Measurements from ENCODE around the gene INPP5B. TPM values are rescaled to one million over a fixed set of nuclear protein-coding genes. Genes with fewer than 3 reads are reported as not detected.

The INPP5B gene
- total RNA-seq, 2 donors from 2014 or later = 16.7 to 24.5 TPM

DNA sequence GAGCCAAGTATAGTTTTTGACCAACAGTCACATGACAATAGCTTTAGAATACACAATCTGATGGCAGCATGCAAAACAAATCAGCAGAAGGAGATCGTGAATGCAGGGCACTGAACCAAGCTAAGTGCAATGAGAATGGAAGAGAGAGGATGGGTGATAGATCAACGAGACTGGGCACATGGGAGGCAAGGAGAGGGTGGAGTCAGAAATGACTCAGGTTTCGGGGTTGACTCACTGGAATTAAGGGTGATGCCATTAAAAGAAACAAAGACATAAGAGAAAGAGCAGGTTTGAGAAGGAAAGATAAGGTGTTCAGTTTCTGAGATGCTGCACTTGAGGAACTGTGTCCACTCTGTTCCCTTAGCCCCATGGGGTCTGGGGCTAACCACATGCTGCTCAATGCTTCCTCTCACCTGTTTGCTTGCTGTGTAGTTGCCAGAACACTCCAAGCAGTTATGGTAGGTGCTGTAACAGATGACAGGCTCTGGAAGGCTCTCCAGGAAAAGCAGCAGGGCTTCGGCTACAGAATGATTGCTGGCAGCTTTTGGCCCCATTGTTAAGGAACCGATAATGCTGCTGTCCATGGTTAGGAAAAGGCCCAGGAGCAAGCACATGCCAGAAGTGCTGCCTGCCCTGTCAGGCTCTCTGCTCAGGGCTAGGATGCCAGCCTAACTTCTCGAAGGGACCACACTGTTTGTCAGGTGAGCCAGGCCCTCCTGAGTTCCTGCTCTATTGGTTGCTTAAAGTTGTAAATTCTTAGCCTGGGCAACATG is 81.3 kb downstream of the INPP5B start:
- Mint-ChIP-seq H3K27me3 (no peaks in the 10 kb centered on the region), H3K27ac (peak overlapping the region; percentile 51), H3K36me3 (ENCODE audit: low read depth) (peaks cover 7% of the 10 kb centered on the region), H3K4me1 (peaks cover 4% of the 10 kb centered on the region), H3K4me3 (no peak overlapping the region)
- H3K9me3 ChIP-seq (ENCODE audit: control insufficient read depth, low read length, poor library complexity, severe bottlenecking) = no peaks in the 10 kb centered on the region
- no peak for ATAC-seq
- DNase-seq = no peak

DNA sequence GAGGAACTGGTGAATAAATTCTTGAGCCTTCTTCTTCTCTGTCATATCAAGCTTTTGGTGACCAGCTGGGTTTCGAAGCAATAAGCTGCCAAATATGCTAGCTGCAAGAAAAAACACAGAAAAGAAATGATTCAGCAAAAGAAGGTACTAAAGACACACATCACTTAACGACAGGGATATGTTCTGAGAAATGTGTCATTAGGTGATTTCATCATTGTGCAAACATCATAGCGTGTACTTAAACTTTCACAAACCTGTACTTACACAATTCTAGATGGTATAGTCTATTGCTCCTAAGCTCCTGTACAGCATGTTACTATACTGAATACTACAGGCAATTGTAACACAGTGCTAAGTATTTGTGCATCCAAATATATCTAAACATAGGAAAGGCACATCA is 84.5 kb downstream of the INPP5B start:
- H3K9me3 ChIP-seq (ENCODE audit: control insufficient read depth, low read length, poor library complexity, severe bottlenecking) = no peaks in the 10 kb centered on the region
- H3K27ac Mint-ChIP-seq = peak overlapping the region; percentile 68
- peaks cover 9% of the 10 kb centered on the region for H3K36me3 Mint-ChIP-seq (ENCODE audit: low read depth)

DNA sequence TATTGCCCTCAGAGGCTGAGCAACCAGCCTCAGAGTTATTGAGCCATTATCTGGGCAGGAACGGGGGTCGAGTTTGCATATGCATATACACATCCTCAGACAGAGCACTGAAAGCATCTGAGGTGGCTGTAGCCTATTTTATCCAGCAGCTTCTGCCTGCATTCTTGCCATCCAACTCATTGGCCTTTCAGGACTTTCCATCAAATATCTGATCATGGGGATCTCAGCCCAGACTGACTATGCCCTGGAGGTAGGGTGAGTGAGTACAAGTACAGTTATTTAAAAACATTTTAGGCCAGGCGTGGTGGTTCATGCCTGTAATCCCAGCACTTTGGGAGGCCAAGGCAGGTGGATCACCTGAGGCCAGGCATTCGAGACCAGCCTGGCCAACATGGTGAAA is 85.7 kb downstream of the INPP5B start:
- Mint-ChIP-seq H3K27ac (no peak overlapping the region), H3K36me3 (ENCODE audit: low read depth) (peaks cover 9% of the 10 kb centered on the region), H3K4me1 (peaks cover 19% of the 10 kb centered on the region), H3K4me3 (no peak overlapping the region), H3K27me3 (no peaks in the 10 kb centered on the region)
- no peak for ATAC-seq
- DNase-seq = no peak
- H3K9me3 ChIP-seq (ENCODE audit: control insufficient read depth, low read length, poor library complexity, severe bottlenecking) = no peaks in the 10 kb centered on the region

More for the DNA sequence above, 84.5 kb downstream of the INPP5B start:
- Mint-ChIP-seq H3K4me1 (peaks cover 15% of the 10 kb centered on the region), H3K27me3 (no peaks in the 10 kb centered on the region), H3K4me3 (no peak overlapping the region)
- no peak for DNase-seq
- no peak for ATAC-seq

DNA sequence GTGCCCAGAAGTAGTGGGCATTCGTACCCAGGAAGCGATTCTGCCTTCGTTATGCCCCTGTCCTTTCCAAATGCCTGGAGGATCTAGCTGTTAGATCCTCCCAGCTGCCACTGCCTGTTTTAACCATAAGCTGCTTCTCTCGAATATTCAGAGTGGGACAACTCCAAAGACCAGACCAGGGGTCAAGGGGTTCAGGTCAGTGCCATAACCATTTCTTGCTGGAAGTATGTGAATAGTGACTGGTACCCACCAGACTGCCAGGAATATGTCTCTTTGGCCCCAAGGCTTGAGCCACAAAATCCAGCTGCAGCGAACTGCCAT is 86.5 kb downstream of the INPP5B start:
- peaks cover 7% of the 10 kb centered on the region for H3K36me3 Mint-ChIP-seq (ENCODE audit: low read depth)
- H3K9me3 ChIP-seq (ENCODE audit: control insufficient read depth, low read length, poor library complexity, severe bottlenecking) = no peaks in the 10 kb centered on the region
- H3K4me3 Mint-ChIP-seq = peak overlapping the region; percentile 99
- DNase-seq (no peak), ATAC-seq (no peak)
- peak overlapping the region; percentile 94 for H3K27ac Mint-ChIP-seq
- no peaks in the 10 kb centered on the region for H3K27me3 Mint-ChIP-seq
- H3K4me1 Mint-ChIP-seq = peaks cover 20% of the 10 kb centered on the region

DNA sequence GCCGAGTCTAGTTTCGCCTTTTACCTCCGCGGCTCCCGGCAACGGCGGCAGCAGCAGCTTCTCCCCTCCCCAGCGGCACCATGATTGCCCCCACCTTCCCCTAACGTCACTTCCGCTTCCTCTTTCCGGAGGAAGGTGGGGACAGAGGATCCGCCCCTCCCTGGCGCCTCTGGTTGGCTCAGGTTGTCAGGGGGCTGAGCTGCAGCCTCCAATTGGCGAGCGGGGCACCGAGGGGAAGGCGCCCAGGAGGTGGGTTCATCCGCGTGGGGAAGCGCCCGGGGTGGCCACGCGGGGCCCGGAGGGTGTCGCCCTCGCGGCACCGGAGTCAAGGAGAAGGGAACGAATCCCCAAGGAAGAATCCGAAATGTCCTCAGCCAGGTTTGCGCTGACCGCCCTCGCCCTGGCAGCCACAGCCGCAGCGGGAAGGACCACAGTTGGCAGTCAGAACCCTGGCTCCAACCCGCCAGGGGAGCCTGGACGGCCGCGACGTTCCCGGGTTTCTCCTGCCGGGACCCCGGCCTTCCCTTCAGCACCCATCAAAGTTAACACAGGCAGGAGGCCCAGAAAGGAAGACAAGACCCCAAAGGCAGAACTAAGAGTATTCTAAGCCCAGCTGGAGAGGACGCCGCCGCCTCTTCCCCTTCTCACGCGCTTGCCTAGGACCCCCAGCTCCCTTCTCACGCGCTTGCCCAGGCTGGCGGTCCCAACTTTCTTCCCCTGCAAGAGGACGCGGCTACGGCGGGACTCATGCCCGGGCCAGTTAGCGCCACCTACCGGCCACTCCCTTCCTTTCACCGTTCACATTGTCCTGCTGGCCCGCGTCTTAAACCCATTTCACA is 87.1 kb downstream of the INPP5B start, which contains the start of gene MTF1:
TSS of gene MTF1 (minus strand) at position 86 of the 839 bp plus-strand sequence. CDS start 1,934 bp downstream, outside the sequence.
- Mint-ChIP-seq H3K4me3 (peak within 1 kb of the TSS; percentile 99), H3K27ac (peak within 1 kb of the TSS; percentile 94), H3K27me3 (no peaks in the 10 kb centered on the region), H3K4me1 (peaks cover 24% of the 10 kb centered on the region), H3K36me3 (ENCODE audit: low read depth) (peaks cover 5% of the 10 kb centered on the region)
- H3K9me3 ChIP-seq (ENCODE audit: control insufficient read depth, low read length, poor library complexity, severe bottlenecking) = no peaks in the 10 kb centered on the region
- DNase-seq (peak; percentile 92 to 95 (median 94)), ATAC-seq (peak; percentile 99)

DNA sequence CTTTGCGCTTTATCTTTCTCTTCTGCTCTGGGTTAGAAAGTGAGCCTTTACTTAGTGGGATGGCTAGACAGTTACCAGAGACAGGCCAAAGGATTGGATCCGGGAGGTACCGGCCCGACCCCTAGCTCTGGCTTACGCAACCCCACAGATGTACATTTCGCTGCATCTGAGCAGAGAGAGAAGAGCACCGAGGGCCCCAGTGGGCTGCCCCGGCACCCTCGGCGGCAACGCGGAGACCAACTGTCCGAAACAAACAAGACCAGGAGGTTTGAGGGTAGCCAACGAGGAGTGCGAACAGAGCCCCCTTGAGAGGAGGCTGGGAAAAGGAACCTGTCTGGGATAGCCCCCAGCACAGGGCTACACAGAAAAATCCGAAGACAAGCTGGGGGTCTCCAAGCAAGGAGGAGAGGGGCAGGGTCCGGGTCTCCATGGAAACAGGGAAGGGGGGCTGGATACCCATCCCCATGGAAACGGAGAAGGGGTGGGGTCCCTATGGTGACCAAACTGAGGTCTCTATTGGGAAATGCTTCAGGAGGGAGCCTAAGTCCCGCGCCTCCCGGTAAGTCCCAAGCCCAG is 87.8 kb downstream of the INPP5B start:
- Mint-ChIP-seq H3K36me3 (ENCODE audit: low read depth) (peaks cover 2% of the 10 kb centered on the region), H3K27me3 (no peaks in the 10 kb centered on the region), H3K4me1 (peaks cover 24% of the 10 kb centered on the region), H3K4me3 (peak overlapping the region; percentile 99), H3K27ac (peak overlapping the region; percentile 94)
- no peak for DNase-seq
- no peaks in the 10 kb centered on the region for H3K9me3 ChIP-seq (ENCODE audit: control insufficient read depth, low read length, poor library complexity, severe bottlenecking)
- no peak for ATAC-seq

DNA sequence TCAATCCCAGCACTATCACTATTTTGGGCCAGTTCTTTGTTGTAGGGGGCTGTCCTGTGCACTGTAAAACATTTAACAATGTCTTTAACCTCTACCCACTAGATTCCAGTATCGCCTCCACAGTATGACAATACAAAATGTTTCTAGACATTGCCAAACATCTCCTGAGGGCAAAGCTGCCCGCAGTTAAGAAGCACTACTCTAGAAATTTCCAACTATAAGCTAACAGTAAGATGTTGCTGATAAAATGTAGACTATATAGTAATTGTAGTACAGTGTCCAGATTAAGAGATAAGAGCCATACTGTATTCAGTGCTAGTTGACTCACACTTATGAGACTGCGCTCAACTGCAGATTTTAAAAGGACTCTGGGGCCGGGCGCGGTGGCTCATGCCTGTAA is 92.4 kb downstream of the INPP5B start:
- Mint-ChIP-seq H3K4me3 (no peak overlapping the region), H3K4me1 (peaks cover 28% of the 10 kb centered on the region), H3K27ac (peak overlapping the region; percentile 47), H3K36me3 (ENCODE audit: low read depth) (no peaks in the 10 kb centered on the region), H3K27me3 (no peaks in the 10 kb centered on the region)
- no peaks in the 10 kb centered on the region for H3K9me3 ChIP-seq (ENCODE audit: control insufficient read depth, low read length, poor library complexity, severe bottlenecking)
- ATAC-seq (no peak), DNase-seq (no peak)

DNA sequence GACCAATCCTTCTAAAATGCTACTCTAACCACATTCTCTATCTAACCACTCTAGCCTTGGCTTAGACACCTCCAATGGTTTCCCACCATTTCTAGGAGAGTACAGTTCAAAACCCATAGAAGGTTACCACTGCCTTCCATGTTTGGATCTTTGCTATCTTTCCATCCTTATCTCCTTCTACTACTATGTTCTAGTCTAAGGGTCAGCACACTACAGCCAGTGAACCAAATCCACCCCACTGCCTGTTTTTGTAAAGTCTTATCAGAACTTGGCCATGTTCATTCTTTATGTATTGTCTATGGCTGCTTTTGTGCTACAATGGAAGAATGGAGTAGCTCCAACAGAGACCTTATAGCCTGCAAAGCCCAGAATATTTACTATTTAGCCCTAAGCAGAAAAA is 93.7 kb downstream of the INPP5B start:
- Mint-ChIP-seq H3K36me3 (ENCODE audit: low read depth) (no peaks in the 10 kb centered on the region), H3K27ac (no peak overlapping the region), H3K4me1 (peaks cover 27% of the 10 kb centered on the region), H3K4me3 (no peak overlapping the region), H3K27me3 (no peaks in the 10 kb centered on the region)
- H3K9me3 ChIP-seq (ENCODE audit: control insufficient read depth, low read length, poor library complexity, severe bottlenecking) = no peaks in the 10 kb centered on the region
- no peak for ATAC-seq
- no peak for DNase-seq

DNA sequence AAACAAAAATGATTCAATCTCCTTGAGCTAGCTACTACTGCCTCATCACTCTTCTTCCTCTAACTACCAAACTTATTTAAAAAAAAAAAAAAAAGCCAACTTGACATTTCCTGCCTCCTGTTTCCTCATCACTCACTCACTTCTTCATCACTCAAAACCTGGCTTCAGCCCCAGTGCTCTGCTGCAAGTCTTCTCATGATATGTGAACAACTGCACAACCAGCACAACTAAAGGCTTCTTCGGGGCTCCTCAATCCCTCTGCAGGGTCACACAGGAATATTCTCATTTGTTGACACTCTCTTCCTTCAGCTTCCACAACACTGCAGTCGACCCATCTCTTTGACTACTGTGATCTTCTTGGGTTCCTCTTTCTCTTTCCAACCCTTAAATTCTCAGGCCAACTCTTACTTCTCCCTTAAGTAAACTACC is 95.1 kb downstream of the INPP5B start:
- Mint-ChIP-seq H3K27me3 (no peaks in the 10 kb centered on the region), H3K4me1 (peaks cover 27% of the 10 kb centered on the region), H3K36me3 (ENCODE audit: low read depth) (no peaks in the 10 kb centered on the region), H3K27ac (no peak overlapping the region), H3K4me3 (no peak overlapping the region)
- no peak for ATAC-seq
- DNase-seq = no peak
- no peaks in the 10 kb centered on the region for H3K9me3 ChIP-seq (ENCODE audit: control insufficient read depth, low read length, poor library complexity, severe bottlenecking)

DNA sequence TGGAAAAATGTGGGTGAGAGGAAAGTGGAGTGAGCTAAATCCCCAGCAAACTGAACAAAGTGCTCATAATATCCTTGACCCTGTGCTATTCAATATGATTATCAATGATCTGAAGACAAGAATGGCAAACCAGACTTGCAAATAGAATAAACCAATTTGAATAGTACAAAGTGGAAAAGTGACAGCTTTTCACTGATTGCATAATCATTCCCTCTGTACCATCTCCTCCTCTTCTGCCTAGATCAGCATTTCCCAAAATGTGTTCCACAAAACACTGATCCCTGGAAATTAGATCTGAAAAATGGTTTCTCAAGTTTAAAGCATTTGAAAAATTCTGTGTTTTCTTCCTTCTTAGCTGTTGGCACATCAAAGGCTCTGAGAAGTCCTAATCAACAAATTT is 95.6 kb downstream of the INPP5B start:
- peaks cover 32% of the 10 kb centered on the region for H3K4me1 Mint-ChIP-seq
- no peak for ATAC-seq
- H3K4me3 Mint-ChIP-seq = no peak overlapping the region
- H3K27me3 Mint-ChIP-seq = no peaks in the 10 kb centered on the region
- no peak for DNase-seq
- no peak overlapping the region for H3K27ac Mint-ChIP-seq
- H3K36me3 Mint-ChIP-seq (ENCODE audit: low read depth) = no peaks in the 10 kb centered on the region
- H3K9me3 ChIP-seq (ENCODE audit: control insufficient read depth, low read length, poor library complexity, severe bottlenecking) = no peaks in the 10 kb centered on the region

DNA sequence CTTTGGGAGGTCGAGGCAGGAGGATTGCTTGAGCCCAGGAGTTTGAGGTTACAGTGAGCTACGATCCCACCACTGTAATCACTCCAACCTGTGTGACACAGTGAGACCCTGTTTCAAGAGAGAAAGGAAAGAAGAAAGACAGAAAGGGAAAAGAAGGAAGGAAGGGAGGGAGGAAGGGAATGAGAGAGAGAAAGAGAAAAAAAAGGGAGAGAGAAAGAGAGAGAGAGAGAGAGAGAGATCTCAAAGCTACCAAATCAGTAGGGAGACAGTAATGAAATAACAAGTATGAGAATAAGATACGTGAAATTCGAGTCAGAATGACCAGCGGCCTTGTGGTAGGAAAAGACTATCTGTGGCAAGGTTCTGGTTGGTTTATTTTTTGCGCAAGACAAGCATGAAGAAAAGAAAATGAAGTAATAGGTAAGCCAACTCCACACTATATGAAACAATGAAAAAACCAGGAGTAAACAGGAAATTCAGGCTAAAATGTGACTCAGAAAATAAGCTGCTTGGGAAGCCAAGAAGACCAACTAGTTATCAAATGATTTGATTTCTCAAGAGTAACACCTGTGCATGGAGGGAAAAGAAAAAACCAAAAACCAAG is 96.4 kb downstream of the INPP5B start:
- H3K4me3 Mint-ChIP-seq = no peak overlapping the region
- ATAC-seq (no peak), DNase-seq (no peak)
- no peaks in the 10 kb centered on the region for H3K36me3 Mint-ChIP-seq (ENCODE audit: low read depth)
- no peaks in the 10 kb centered on the region for H3K27me3 Mint-ChIP-seq
- H3K9me3 ChIP-seq (ENCODE audit: control insufficient read depth, low read length, poor library complexity, severe bottlenecking) = no peaks in the 10 kb centered on the region
- no peak overlapping the region for H3K27ac Mint-ChIP-seq
- peaks cover 32% of the 10 kb centered on the region for H3K4me1 Mint-ChIP-seq

DNA sequence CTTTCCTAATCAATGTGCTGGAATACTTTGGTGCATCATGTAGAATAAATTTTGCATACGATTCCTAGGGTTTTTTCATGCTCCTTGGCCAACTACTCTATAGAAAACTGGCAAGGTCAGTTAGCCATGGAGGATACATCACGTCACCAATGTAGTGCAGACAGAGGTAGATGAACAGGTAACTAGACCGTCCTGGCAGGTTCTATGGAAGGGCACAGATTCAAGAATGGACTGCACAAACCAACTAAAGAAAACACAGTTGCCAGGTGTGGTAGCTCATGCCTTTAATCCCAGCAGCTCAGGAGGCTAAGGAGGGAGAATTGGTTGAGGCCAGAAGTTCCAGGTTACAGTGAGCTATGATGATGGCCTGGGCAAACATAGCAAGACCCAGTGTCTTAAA is 97.4 kb downstream of the INPP5B start:
- Mint-ChIP-seq H3K36me3 (ENCODE audit: low read depth) (peaks cover 5% of the 10 kb centered on the region), H3K27ac (no peak overlapping the region)

More for the DNA sequence above, 97.4 kb downstream of the INPP5B start:
- H3K9me3 ChIP-seq (ENCODE audit: control insufficient read depth, low read length, poor library complexity, severe bottlenecking) = no peaks in the 10 kb centered on the region
- Mint-ChIP-seq H3K27me3 (no peaks in the 10 kb centered on the region), H3K4me1 (peaks cover 32% of the 10 kb centered on the region), H3K4me3 (no peak overlapping the region)
- ATAC-seq = no peak
- DNase-seq = no peak

Data from T-helper 17 cell (primary cell).